PFSK-1 (cell line): ENCODE measurements around the gene OR2C3.

Experiments
- REST ChIP-seq, 2 experiments: IDR thresholded peaks; 2 replicates each; pipeline versions ENCODE4 v1.6.1 to v1.8.0; 2011 to 2012; ENCODE audit warnings: low read depth in 2 of 2, low read length in 2 of 2, control low read depth in 1 of 2, inconsistent platforms in 1 of 2, mild to moderate bottlenecking in 1 of 2, moderate library complexity in 1 of 2; ENCODE audit not compliant: insufficient read depth in 1 of 2
- SIN3A ChIP-seq: IDR thresholded peaks from 2 replicates; pipeline ENCODE4 v1.6.1; 2012; ENCODE audit warnings: mild to moderate bottlenecking, low read length, moderate library complexity, borderline replicate concordance; ENCODE audit not compliant: insufficient read depth
- TAF1 ChIP-seq: IDR thresholded peaks from 2 replicates; pipeline ENCODE4 v1.6.1; 2012; ENCODE audit warnings: low read length, control low read depth, borderline replicate concordance; ENCODE audit not compliant: insufficient read depth

GRCh38 chr1:247500865-247501264 lies 35.4 kb downstream of the OR2C3 start:
- TF ChIP-seq SIN3A (no peak), REST (IDR thresholded peaks at IDR 0.05; ENCODE audit: insufficient read depth in 1 of 2, low read depth in 2 of 2, low read length in 2 of 2) (no peak), TAF1 (no peak)
